Nephron (organoid): ENCODE measurements around the gene ZC3H4.

Experiments
- H3K27ac Mint-ChIP-seq, 3 experiments: 2 replicates each; pipeline ENCODE4 v1.8.0; 2020; ENCODE audit warnings: mixed read lengths in 3 of 3, mild to moderate bottlenecking in 2 of 3, moderate library complexity in 1 of 3
- H3K27me3 Mint-ChIP-seq: 2 replicates; pipeline ENCODE4 v1.8.0; 2021; ENCODE audit warnings: low read depth, mild to moderate bottlenecking, moderate library complexity, mixed read lengths
- H3K36me3 Mint-ChIP-seq: 2 replicates; pipeline ENCODE4 v1.8.0; 2020; ENCODE audit warnings: low read depth, mixed read lengths
- H3K4me1 Mint-ChIP-seq: 2 replicates; pipeline ENCODE4 v1.8.0; 2020; ENCODE audit warnings: mixed read lengths
- H3K4me3 Mint-ChIP-seq, 3 experiments: 2 replicates each; pipeline ENCODE4 v1.8.0; 2020; ENCODE audit warnings: mild to moderate bottlenecking in 3 of 3, mixed read lengths in 3 of 3, moderate library complexity in 2 of 3
- H3K9me3 Mint-ChIP-seq: 2 replicates; pipeline ENCODE4 v1.8.0; 2020; ENCODE audit warnings: mixed read lengths
- TF ChIP-seq, protein P1 (sequence below), 3 experiments: fragments of 200-600 bp; sonication (generic); IDR thresholded peaks; one replicate each; pipeline ENCODE4 v1.5.0; 2021; ENCODE audit warnings: antibody characterized with exemption in 3 of 3; ENCODE audit not compliant: unreplicated experiment in 3 of 3

ZC3H4 gene

DNA sequence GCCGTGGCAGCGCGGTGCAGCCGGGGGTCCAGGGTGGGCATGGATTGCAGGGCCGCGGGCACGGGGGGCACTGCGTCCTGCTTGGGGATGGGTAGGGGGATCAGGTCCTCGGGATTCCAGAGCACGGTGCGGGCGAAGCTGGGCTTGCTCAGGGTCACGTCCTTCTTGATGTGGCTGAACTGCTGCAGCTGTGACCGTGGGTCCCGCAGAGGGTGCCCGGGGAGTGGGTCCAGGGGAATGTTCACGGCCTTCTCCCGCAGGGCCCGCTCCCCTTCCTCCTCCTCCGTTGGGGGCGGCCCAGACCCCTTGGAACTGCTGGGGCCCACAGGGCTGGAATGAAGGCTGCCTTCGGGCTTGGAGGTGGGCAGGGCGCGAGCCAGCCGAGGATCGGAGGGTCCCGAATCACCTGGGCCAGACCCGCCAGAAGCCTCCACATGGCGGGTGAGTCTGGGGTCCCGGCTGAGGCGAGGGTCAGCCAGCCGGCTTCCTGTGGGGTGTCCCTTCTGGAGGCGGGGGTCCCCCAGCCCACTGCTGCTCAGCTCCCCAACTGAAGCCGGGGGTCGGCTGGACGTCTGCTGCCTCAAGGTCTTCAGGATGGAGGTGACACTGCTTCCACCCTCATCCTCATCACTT, 46.2 kb downstream of the ZC3H4 start:
- H3K27ac Mint-ChIP-seq: no peak overlapping the region
- peaks cover 31% of the 10 kb centered on the region for H3K36me3 Mint-ChIP-seq
- H3K27me3 Mint-ChIP-seq: no peaks in the 10 kb centered on the region
- no peaks in the 10 kb centered on the region for H3K9me3 Mint-ChIP-seq
- H3K4me1 Mint-ChIP-seq: no peaks in the 10 kb centered on the region
- H3K4me3 Mint-ChIP-seq: no peak overlapping the region
- TF ChIP-seq, protein P1, sequence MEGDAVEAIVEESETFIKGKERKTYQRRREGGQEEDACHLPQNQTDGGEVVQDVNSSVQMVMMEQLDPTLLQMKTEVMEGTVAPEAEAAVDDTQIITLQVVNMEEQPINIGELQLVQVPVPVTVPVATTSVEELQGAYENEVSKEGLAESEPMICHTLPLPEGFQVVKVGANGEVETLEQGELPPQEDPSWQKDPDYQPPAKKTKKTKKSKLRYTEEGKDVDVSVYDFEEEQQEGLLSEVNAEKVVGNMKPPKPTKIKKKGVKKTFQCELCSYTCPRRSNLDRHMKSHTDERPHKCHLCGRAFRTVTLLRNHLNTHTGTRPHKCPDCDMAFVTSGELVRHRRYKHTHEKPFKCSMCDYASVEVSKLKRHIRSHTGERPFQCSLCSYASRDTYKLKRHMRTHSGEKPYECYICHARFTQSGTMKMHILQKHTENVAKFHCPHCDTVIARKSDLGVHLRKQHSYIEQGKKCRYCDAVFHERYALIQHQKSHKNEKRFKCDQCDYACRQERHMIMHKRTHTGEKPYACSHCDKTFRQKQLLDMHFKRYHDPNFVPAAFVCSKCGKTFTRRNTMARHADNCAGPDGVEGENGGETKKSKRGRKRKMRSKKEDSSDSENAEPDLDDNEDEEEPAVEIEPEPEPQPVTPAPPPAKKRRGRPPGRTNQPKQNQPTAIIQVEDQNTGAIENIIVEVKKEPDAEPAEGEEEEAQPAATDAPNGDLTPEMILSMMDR (IDR thresholded peaks at IDR 0.05; ENCODE audit: unreplicated experiment in 3 of 3): no peak

DNA sequence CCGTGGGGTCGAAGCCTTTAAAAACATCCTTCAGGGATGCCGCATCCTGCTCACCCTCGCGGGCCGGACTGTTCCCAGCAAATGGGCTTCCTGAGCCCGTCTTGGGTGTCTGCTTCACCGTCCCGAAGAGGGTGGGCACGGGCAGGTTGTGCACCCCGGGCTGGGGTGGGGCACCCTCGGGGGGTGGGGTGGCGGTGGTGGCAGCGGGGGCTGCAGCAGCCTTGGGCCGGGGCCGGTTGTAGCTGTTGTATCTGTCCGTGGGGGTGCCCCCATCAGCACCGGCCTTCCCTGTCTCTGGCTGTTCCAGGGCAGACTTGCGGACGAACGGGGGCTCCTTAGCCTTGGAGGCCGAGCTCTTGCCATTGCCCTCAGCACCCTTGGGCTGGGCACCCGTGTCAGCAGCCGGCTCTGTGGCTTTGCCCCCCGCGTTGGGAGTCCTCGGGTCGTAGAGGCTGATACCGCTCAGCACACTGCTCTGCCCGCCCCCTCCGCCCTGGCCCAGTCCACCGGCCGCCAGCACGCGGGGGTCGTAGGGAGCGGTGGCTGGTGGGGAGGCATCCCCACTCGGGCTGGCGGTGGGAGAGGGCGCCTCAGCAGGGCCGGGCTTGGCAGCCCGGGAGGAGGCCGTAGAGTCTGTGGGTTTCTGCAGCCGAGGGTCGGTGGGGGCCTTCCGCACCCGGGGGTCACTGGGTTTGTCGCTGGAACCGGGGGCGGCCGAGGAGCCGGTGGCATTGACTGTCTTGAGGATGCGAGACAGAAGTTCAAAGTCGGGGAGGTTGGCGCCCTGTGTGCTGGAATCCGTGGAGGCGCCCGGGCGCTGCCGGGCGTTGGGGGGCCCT, 47.0 kb downstream of the ZC3H4 start:
- H3K27ac Mint-ChIP-seq: no peak overlapping the region
- TF ChIP-seq, protein P1 (IDR thresholded peaks at IDR 0.05; ENCODE audit: unreplicated experiment in 3 of 3): no peak
- no peak overlapping the region for H3K4me3 Mint-ChIP-seq
- H3K36me3 Mint-ChIP-seq: peaks cover 31% of the 10 kb centered on the region
- no peaks in the 10 kb centered on the region for H3K4me1 Mint-ChIP-seq
- H3K9me3 Mint-ChIP-seq: no peaks in the 10 kb centered on the region
- no peaks in the 10 kb centered on the region for H3K27me3 Mint-ChIP-seq

DNA sequence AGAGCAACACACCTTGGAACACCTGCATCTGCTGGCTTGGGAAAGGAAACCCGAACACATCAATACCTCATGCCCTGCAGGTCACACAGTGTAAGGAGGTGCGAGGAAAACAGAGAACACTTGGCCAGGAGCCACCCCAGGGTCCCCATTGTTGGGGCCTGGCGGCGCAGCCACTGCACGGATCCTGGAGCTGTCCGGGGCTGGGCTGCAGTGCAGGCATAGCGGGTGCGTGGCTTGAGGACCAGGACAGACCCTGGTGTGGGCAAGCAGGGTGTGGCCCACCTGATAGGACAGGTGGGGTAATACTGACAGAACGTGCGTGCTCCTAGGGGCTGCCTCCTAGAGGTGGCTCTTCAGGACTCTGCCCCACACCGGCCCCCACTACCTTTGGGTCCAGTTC, 48.3 kb downstream of the ZC3H4 start:
- Mint-ChIP-seq H3K4me1 (no peaks in the 10 kb centered on the region), H3K4me3 (no peak overlapping the region), H3K27me3 (no peaks in the 10 kb centered on the region), H3K9me3 (no peaks in the 10 kb centered on the region), H3K36me3 (peaks cover 19% of the 10 kb centered on the region), H3K27ac (no peak overlapping the region)
- TF ChIP-seq, protein P1 (IDR thresholded peaks at IDR 0.05; ENCODE audit: unreplicated experiment in 3 of 3): no peak

DNA sequence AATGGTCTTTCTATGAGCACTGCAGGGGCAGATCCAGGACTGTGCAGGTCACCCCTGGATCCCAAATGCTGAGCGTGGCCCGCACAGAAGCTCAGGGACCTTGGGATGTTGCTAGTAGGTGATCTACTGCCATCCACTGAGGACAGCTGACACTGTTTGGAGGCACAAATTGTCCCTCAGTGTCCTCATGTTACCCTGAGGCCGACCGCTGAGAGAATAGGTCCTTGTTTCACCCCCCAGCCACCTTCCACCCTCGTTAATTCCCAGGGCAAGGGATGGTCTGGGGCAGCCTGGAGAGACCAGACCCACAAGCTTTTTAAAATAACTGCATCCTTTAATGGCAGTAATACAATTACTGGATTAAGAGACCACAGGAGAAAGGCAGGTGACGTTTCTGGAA, 49.7 kb downstream of the ZC3H4 start:
- peaks cover 10% of the 10 kb centered on the region for H3K36me3 Mint-ChIP-seq
- H3K27me3 Mint-ChIP-seq: no peaks in the 10 kb centered on the region
- H3K9me3 Mint-ChIP-seq: no peaks in the 10 kb centered on the region
- H3K4me3 Mint-ChIP-seq: no peak overlapping the region
- TF ChIP-seq, protein P1 (IDR thresholded peaks at IDR 0.05; ENCODE audit: unreplicated experiment in 3 of 3): no peak
- H3K4me1 Mint-ChIP-seq: no peaks in the 10 kb centered on the region
- peak overlapping the region in 1 of 3 experiments; percentile 61 for H3K27ac Mint-ChIP-seq

DNA sequence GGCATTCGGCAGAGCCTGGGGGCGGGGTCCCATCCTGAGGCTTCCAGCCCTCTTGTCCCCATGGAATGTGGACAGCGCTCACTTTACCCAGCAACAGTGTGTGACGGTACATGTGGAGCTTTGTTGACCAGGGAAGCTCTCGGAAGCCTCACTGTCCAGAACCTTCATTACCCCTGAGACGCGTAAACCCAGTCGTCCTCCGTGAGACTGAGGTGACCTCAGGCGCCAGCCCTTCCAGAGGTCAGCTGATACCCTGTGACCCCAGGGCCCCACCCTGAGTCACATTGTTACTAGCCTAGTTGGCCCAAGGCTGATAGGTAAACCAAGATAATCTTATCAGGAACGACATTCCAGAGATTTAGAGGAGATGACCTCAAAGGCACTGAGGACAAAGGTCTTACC, 55.0 kb downstream of the ZC3H4 start:
- H3K36me3 Mint-ChIP-seq: peaks cover 2% of the 10 kb centered on the region
- H3K4me1 Mint-ChIP-seq: no peaks in the 10 kb centered on the region
- TF ChIP-seq, protein P1 (IDR thresholded peaks at IDR 0.05; ENCODE audit: unreplicated experiment in 3 of 3): no peak

More for the DNA sequence above, 55.0 kb downstream of the ZC3H4 start:
- Mint-ChIP-seq H3K4me3 (no peak overlapping the region), H3K9me3 (no peaks in the 10 kb centered on the region), H3K27ac (no peak overlapping the region), H3K27me3 (peaks cover 9% of the 10 kb centered on the region)
